HG02678 (cell line): ENCODE data around the gene LHB.

Source experiments
- ATAC-seq: cut with Tn5 transposase; IDR thresholded peaks from one replicate; pipeline ENCODE4 v1.9.1; 2021; ENCODE audit warnings: mild to moderate bottlenecking, moderate library complexity; ENCODE audit not compliant: unreplicated experiment

LHB gene

GRCh38 chr19:48986211-48986610 lies 30.7 kb downstream of the LHB start:
- ATAC-seq = no peak

- ATAC-seq = no peak
Measured at GRCh38 chr19:48985711-48986110, 31.2 kb downstream of the LHB start.

- ATAC-seq = no peak
Measured at GRCh38 chr19:48982280-48982679, 34.6 kb downstream of the LHB start.

GRCh38 chr19:48977061-48977460 lies 39.8 kb downstream of the LHB start:
- no peak for ATAC-seq

GRCh38 chr19:48975947-48976847 lies 40.7 kb downstream of the LHB start:
- ATAC-seq = no peak

- peak; percentile 36 for ATAC-seq
Measured at GRCh38 chr19:48970923-48971395, 45.9 kb downstream of the LHB start.

- no peak for ATAC-seq
Measured at GRCh38 chr19:48970139-48970766, 46.6 kb downstream of the LHB start.

GRCh38 chr19:48969276-48970138 lies 47.4 kb downstream of the LHB start:
- no peak for ATAC-seq

- ATAC-seq = no peak
Measured at GRCh38 chr19:48968813-48969218, 48.1 kb downstream of the LHB start.

GRCh38 chr19:48968179-48968661 lies 48.7 kb downstream of the LHB start:
- ATAC-seq = no peak

- no peak for ATAC-seq
Measured at GRCh38 chr19:48967346-48968178, 49.3 kb downstream of the LHB start.

- ATAC-seq = no peak
Measured at GRCh38 chr19:48966541-48967345, 50.1 kb downstream of the LHB start.
